NCI-H2081 (cell line): ENCODE data around the gene MND1.
A peak's percentile ranks its signal among the peaks of the same experiment; 100 is the strongest.

ENCODE experiments used
- DNase-seq, 2 experiments: peaks; one replicate each; lab custom pipeline; 2025; lab: John Stamatoyannopoulos, UW

The MND1 gene

GRCh38 chr4:153344131-153345011 is at the start of gene MND1:
Gene MND1, plus strand, starts transcription at chr4:153344688. Its CDS starts 50 bp downstream, at chr4:153344738.
- peak; percentile 73 to 76 for DNase-seq

GRCh38 chr4:153295131-153295755 is 49.2 kb upstream of the MND1 start:
- DNase-seq, result no peak

GRCh38 chr4:153296040-153296823 is 48.3 kb upstream of the MND1 start:
- DNase-seq, result no peak

- no peak for DNase-seq
These were observed 47.4 kb upstream of the MND1 start for GRCh38 chr4:153297116-153297515.

GRCh38 chr4:153310793-153311192 is 33.7 kb upstream of the MND1 start:
- DNase-seq, result no peak

GRCh38 chr4:153314915-153315314 is 29.6 kb upstream of the MND1 start:
- no peak for DNase-seq

GRCh38 chr4:153318696-153319320 is 25.7 kb upstream of the MND1 start:
- peak; percentile 30 to 37 for DNase-seq

GRCh38 chr4:153322791-153323190 is 21.7 kb upstream of the MND1 start:
- DNase-seq, result no peak

- no peak for DNase-seq
These were observed 20.4 kb upstream of the MND1 start for GRCh38 chr4:153324046-153324445.

GRCh38 chr4:153325558-153325957 is 18.9 kb upstream of the MND1 start:
- no peak for DNase-seq

GRCh38 chr4:153326513-153326912 is 18.0 kb upstream of the MND1 start:
- no peak for DNase-seq

GRCh38 chr4:153327247-153327646 is 17.2 kb upstream of the MND1 start:
- no peak for DNase-seq

GRCh38 chr4:153332936-153333335 is 11.6 kb upstream of the MND1 start:
- DNase-seq, result no peak

- DNase-seq, result no peak
These were observed 10.6 kb upstream of the MND1 start for GRCh38 chr4:153333874-153334273.

- DNase-seq, result no peak
These were observed 8.8 kb upstream of the MND1 start for GRCh38 chr4:153335665-153336064.

GRCh38 chr4:153337686-153338085 is 6.8 kb upstream of the MND1 start:
- no peak for DNase-seq

- DNase-seq, result no peak
These were observed 2.9 kb upstream of the MND1 start for GRCh38 chr4:153341575-153342090.

- no peak for DNase-seq
These were observed 1.5 kb upstream of the MND1 start for GRCh38 chr4:153342751-153343552.

GRCh38 chr4:153345012-153345981 is 809 bp downstream of the MND1 start:
- DNase-seq, result peak; percentile 5 to 25

GRCh38 chr4:153346031-153346430 is 1.5 kb downstream of the MND1 start:
- DNase-seq, result no peak
